ENCODE measurements around the gene KRT32. TPM values are rescaled to one million over a fixed set of nuclear protein-coding genes. Genes with fewer than 3 reads are reported as not detected.

KRT32 gene
- not detected for total RNA-seq

GRCh38 chr17:41466988-41467387 is at the start of gene KRT32:
Gene KRT32 (minus strand): TSS chr17:41467386. CDS start chr17:41467325, 61 bp downstream.

GRCh38 chr17:41505007-41505808 is 38.0 kb upstream of the KRT32 start, which contains the start of gene KRT13:
Gene KRT13 (minus strand): TSS chr17:41505612. CDS start chr17:41505550, 62 bp downstream.

GRCh38 chr17:41489531-41489930 is 22.3 kb upstream of the KRT32 start, which contains the start of gene KRT36:
Gene KRT36 (minus strand): TSS chr17:41489910. CDS start chr17:41489864, 46 bp downstream.

GRCh38 chr17:41481036-41481435 is 13.8 kb upstream of the KRT32 start, which contains the start of gene KRT35:
Gene KRT35 (minus strand): TSS chr17:41481151. CDS start chr17:41481097, 54 bp downstream.

GRCh38 chr17:41440531-41441033 is 26.6 kb downstream of the KRT32 start, which contains the start of gene KRT38:
Gene KRT38 (minus strand): TSS chr17:41440983. CDS start chr17:41440921, 62 bp downstream.

GRCh38 chr17:41424111-41424635 is 43.0 kb downstream of the KRT32 start, which contains the start of gene KRT37:
Gene KRT37 (minus strand): TSS chr17:41424585. CDS start chr17:41424523, 62 bp downstream.

Small RNAs within 50 kb of the gene (small RNA-seq; reads per million reads assigned to genes)
- 5.6 to 7.9 reads per million in 2 donors for gene RNU2-32P

Other genes with a start within 250 kb of the KRT32 start
- gene KRTAP9-2, start 240.7 kb downstream of the KRT32 start, total RNA-seq: not detected
- gene KRTAP9-3, start 234.9 kb downstream of the KRT32 start, total RNA-seq: not detected
- not detected for gene KRTAP9-8, start 229.4 kb downstream of the KRT32 start, total RNA-seq
- gene KRTAP9-4, start 217.7 kb downstream of the KRT32 start, total RNA-seq: not detected
- gene KRTAP9-9, start 212.0 kb downstream of the KRT32 start, total RNA-seq: not detected
- not detected for gene KRTAP9-6, start 202.0 kb downstream of the KRT32 start, total RNA-seq
- not detected for gene KRTAP9-7, start 191.7 kb downstream of the KRT32 start, total RNA-seq
- not detected for gene KRTAP29-1, start 164.5 kb downstream of the KRT32 start, total RNA-seq
- not detected for gene KRTAP16-1, start 158.1 kb downstream of the KRT32 start, total RNA-seq
- not detected for gene KRTAP17-1, start 151.7 kb downstream of the KRT32 start, total RNA-seq
- not detected for gene KRT33A, start 116.6 kb downstream of the KRT32 start, total RNA-seq
- gene KRT33B, start 97.6 kb downstream of the KRT32 start, total RNA-seq: not detected
- not detected for gene KRT34, start 85.1 kb downstream of the KRT32 start, total RNA-seq
- not detected for gene KRT31, start 69.8 kb downstream of the KRT32 start, total RNA-seq
- gene KRT37, start 42.8 kb downstream of the KRT32 start, total RNA-seq: not detected
- not detected for gene KRT38, start 26.4 kb downstream of the KRT32 start, total RNA-seq
- not detected for gene KRT35, start 13.8 kb upstream of the KRT32 start, total RNA-seq
- gene KRT36, start 22.5 kb upstream of the KRT32 start, total RNA-seq: not detected
- not detected for gene KRT13, start 38.2 kb upstream of the KRT32 start, total RNA-seq
- not detected for gene KRT15, start 51.5 kb upstream of the KRT32 start, total RNA-seq
- gene KRT19, start 60.9 kb upstream of the KRT32 start, total RNA-seq: under 1 TPM in 1 of 2 donors, not detected in 1; 0.33 TPM
- not detected for gene KRT9, start 104.7 kb upstream of the KRT32 start, total RNA-seq
- 1 to 10 TPM in 1 of 2 donors, under 1 TPM in 1; under 0.01 to 1.0 TPM for gene KRT14, start 119.5 kb upstream of the KRT32 start, total RNA-seq
- gene KRT16, start 145.4 kb upstream of the KRT32 start, total RNA-seq: under 1 TPM in 1 of 2 donors, not detected in 1; 0.69 TPM
- gene KRT17, start 157.2 kb upstream of the KRT32 start, total RNA-seq: 1 to 10 TPM in 1 of 2 donors, not detected in 1; 1.7 TPM
- gene EIF1, start 221.5 kb upstream of the KRT32 start, total RNA-seq: 10 to 100 TPM; 52.3 to 67.3 TPM
- gene GAST, start 244.9 kb upstream of the KRT32 start, total RNA-seq: not detected